GM23338 (cell line): ENCODE measurements around the gene TRAF1. TPM values are rescaled to one million over a fixed set of nuclear protein-coding genes. Genes with fewer than 3 reads are reported as not detected.

Experiments
- ATAC-seq: fragments of 200-7000 bp; cut with Tn5 transposase; 3 replicates; pipeline ENCODE4 v1.9.1; 2020
- DNase-seq: peaks from one replicate; pipeline ENCODE4 v3.0.0-alpha.2; 2015; ENCODE audit warnings: low spot score
- H2AFZ ChIP-seq: fragments of 200-600 bp; sonication (generic); 2 replicates; pipeline ENCODE4 v1.8.0; 2016; ENCODE audit warnings: antibody characterized with exemption, mild to moderate bottlenecking, moderate library complexity
- H3F3A ChIP-seq: fragments of 200-600 bp; sonication (generic); replicated peaks from 2 replicates; pipeline ENCODE4 v1.8.0; 2017; ENCODE audit warnings: antibody characterized with exemption, mixed run types, low read depth
- H3K27ac ChIP-seq: fragments of 200-600 bp; sonication (generic); 2 replicates; pipeline ENCODE4 v1.6.1; 2016; ENCODE audit warnings: low read depth
- H3K27me3 ChIP-seq: fragments of 200-600 bp; sonication (generic); 2 replicates; pipeline ENCODE4 v1.8.0; 2016; ENCODE audit warnings: mild to moderate bottlenecking, mixed run types, moderate library complexity; ENCODE audit not compliant: insufficient read depth
- H3K36me3 ChIP-seq: fragments of 200-600 bp; sonication (generic); 2 replicates; pipeline ENCODE4 v1.8.0; 2016; ENCODE audit warnings: mild to moderate bottlenecking; ENCODE audit not compliant: insufficient read depth
- H3K4me1 ChIP-seq: fragments of 200-600 bp; sonication (generic); 2 replicates; pipeline ENCODE4 v1.8.0; 2016; ENCODE audit warnings: mild to moderate bottlenecking, moderate library complexity; ENCODE audit not compliant: insufficient read depth
- H3K4me2 ChIP-seq: fragments of 200-600 bp; sonication (generic); 2 replicates; pipeline ENCODE4 v1.7.1; 2017; ENCODE audit warnings: mixed run types
- H3K4me3 ChIP-seq: fragments of 200-600 bp; sonication (generic); 2 replicates; pipeline ENCODE4 v1.6.1; 2016; ENCODE audit warnings: mixed run types
- H3K79me2 ChIP-seq: fragments of 200-600 bp; sonication (generic); replicated peaks from 2 replicates; pipeline ENCODE4 v1.8.0; 2017; ENCODE audit warnings: mild to moderate bottlenecking; ENCODE audit not compliant: insufficient read depth
- H3K9me2 ChIP-seq: fragments of 200-600 bp; sonication (generic); 2 replicates; pipeline ENCODE4 v1.8.0; 2017; ENCODE audit not compliant: insufficient read depth
- H4K20me1 ChIP-seq: fragments of 200-600 bp; sonication (generic); replicated peaks from 2 replicates; pipeline ENCODE4 v1.8.0; 2017; ENCODE audit warnings: mild to moderate bottlenecking; ENCODE audit not compliant: insufficient read depth
- H3K27ac Mint-ChIP-seq: 2 replicates; pipeline ENCODE4 v1.8.0; 2020; ENCODE audit warnings: inconsistent platforms, mild to moderate bottlenecking, moderate library complexity, mixed read lengths
- H3K27me3 Mint-ChIP-seq: 3 replicates; pipeline ENCODE4 v1.8.0; 2022; ENCODE audit warnings: low read depth, mild to moderate bottlenecking, moderate library complexity, mixed read lengths, inconsistent platforms; ENCODE audit not compliant: insufficient read depth, poor library complexity
- H3K36me3 Mint-ChIP-seq: 3 replicates; pipeline ENCODE4 v1.8.0; 2021; ENCODE audit warnings: low read depth, mild to moderate bottlenecking, inconsistent platforms, moderate library complexity, mixed read lengths
- H3K4me1 Mint-ChIP-seq: 3 replicates; pipeline ENCODE4 v1.8.0; 2020; ENCODE audit warnings: mild to moderate bottlenecking, inconsistent platforms, mixed read lengths
- H3K4me3 Mint-ChIP-seq: 3 replicates; pipeline ENCODE4 v1.8.0; 2021; ENCODE audit warnings: moderate library complexity, mild to moderate bottlenecking, inconsistent platforms, mixed read lengths
- H3K9me3 Mint-ChIP-seq: 3 replicates; pipeline ENCODE4 v1.8.0; 2020; ENCODE audit warnings: moderate library complexity, mild to moderate bottlenecking, inconsistent platforms, mixed read lengths
- CREB1 ChIP-seq: fragments of 250-450 bp; sonication (Bioruptor Pico); IDR thresholded peaks from 2 replicates; pipeline ENCODE4 v1.5.0; 2020; ENCODE audit warnings: low read depth, mild to moderate bottlenecking, moderate library complexity
- EZH2 ChIP-seq: fragments of 200-600 bp; sonication (generic); IDR thresholded peaks from one replicate; pipeline ENCODE4 v1.8.0; 2017; ENCODE audit warnings: antibody characterized with exemption, mild to moderate bottlenecking, low read depth; ENCODE audit not compliant: unreplicated experiment
- EZH2phosphoT487 ChIP-seq: fragments of 200-600 bp; sonication (generic); IDR thresholded peaks from one replicate; pipeline ENCODE4 v1.8.1; 2018; ENCODE audit warnings: antibody characterized with exemption; ENCODE audit not compliant: unreplicated experiment
- JUNB ChIP-seq: IDR thresholded peaks from one replicate; pipeline ENCODE4 v1.6.1; 2016; ENCODE audit warnings: antibody characterized with exemption; ENCODE audit not compliant: unreplicated experiment
- NANOG ChIP-seq: IDR thresholded peaks from 2 replicates; pipeline ENCODE4 v1.6.1; 2016; ENCODE audit warnings: antibody characterized with exemption, borderline replicate concordance
- POLR2AphosphoS5 ChIP-seq: IDR thresholded peaks from 2 replicates; pipeline ENCODE4 v1.6.1; 2016; ENCODE audit warnings: antibody characterized with exemption, low read depth
- STAT1 ChIP-seq: IDR thresholded peaks from one replicate; pipeline ENCODE4 v1.6.1; 2016; ENCODE audit warnings: antibody characterized with exemption; ENCODE audit not compliant: unreplicated experiment
- ZNF114 ChIP-seq: fragments of 250-450 bp; sonication (Bioruptor Pico); IDR thresholded peaks from 2 replicates; pipeline ENCODE4 v1.5.0; 2020; ENCODE audit warnings: mild to moderate bottlenecking, moderate library complexity
- ZNF331 ChIP-seq: fragments of 250-450 bp; sonication (Bioruptor Pico); IDR thresholded peaks from 2 replicates; pipeline ENCODE4 v1.5.0; 2020; ENCODE audit warnings: low read depth, mild to moderate bottlenecking, moderate library complexity
- polyA plus RNA-seq: library from polyadenylated mRNA; unstranded; fragments of >200 nt; fragmentation: Nextera tagmentation; extraction: Ambion mirVana; gene quantifications from 2 replicates; pipeline ENCODE4 v1.2.1, GENCODE V29; 2016
- total RNA-seq: library from RNA; depleted of rRNA; stranded (reverse); fragments of >200 nt; shearing (Covaris generic); gene quantifications from 2 replicates; pipeline ENCODE4 v1.2.3, GENCODE V29; 2014
- TF ChIP-seq, protein P1 (sequence below): fragments of 250-450 bp; sonication (Bioruptor Pico); IDR thresholded peaks from 2 replicates; pipeline ENCODE4 v1.5.0; 2020; ENCODE audit warnings: mild to moderate bottlenecking, moderate library complexity
- TF ChIP-seq, protein P2 (sequence below), 2 experiments: fragments of 200-600 bp in 1 of 2; sonication (generic) in 1 of 2; conservative IDR thresholded peaks; 2 replicates each; pipeline versions ENCODE4 v1.5.1 to v1.6.1; 2016 to 2017; ENCODE audit warnings: antibody characterized with exemption in 2 of 2, low read depth in 2 of 2, mild to moderate bottlenecking in 2 of 2, moderate library complexity in 1 of 2
- TF ChIP-seq, protein P3 (sequence below): IDR thresholded peaks from 2 replicates; pipeline ENCODE4 v1.6.1; 2016; ENCODE audit warnings: antibody characterized with exemption
- TF ChIP-seq, protein P4 (sequence below): IDR thresholded peaks from one replicate; pipeline ENCODE4 v1.6.1; 2018; ENCODE audit warnings: antibody characterized with exemption; ENCODE audit not compliant: unreplicated experiment

The TRAF1 gene
- total and polyA plus RNA-seq, 2 experiments from 2014 or later, result 0.39 to 1.4 TPM

DNA sequence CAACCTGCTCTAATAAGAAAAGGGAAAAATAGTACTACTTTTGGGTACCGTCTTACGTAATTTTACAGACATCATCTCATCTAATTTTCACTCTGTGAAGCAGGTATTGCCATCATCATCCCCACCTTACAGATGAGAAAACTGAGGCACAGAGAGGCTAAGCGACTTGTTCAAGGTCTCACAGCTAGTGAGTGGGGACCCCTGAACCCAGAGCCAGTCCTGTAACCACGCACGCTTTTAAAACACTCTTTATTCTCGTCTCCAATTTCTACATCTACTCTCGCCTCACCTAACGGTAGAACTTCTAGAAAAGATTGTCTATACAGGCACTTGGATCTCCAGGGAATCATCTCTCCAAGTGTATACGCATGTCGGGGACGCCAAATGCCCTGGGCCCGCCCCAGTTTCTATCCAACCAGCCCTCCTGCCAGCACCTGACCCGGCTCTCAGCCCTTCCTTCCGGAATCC lies 1.5 kb upstream of the TRAF1 start:
- Mint-ChIP-seq H3K9me3 (no peaks in the 10 kb centered on the region), H3K27me3 (peaks cover 22% of the 10 kb centered on the region), H3K27ac (no peak overlapping the region), H3K4me1 (peaks cover 33% of the 10 kb centered on the region), H3K4me3 (peak overlapping the region; percentile 74), H3K36me3 (no peaks in the 10 kb centered on the region)
- ATAC-seq, result peak; percentile 46
- Histone ChIP-seq H3K27me3 (peaks cover 15% of the 10 kb centered on the region; the same call in 1 of the 2 replicates), H3K4me1 (peaks cover 44% of the 10 kb centered on the region), H3K4me3 (peak overlapping the region; percentile 93), H3K27ac (no peak overlapping the region), H2AFZ (peak overlapping the region; percentile 99), H3K4me2 (peak overlapping the region; percentile 93), H3K36me3 (no peaks in the 10 kb centered on the region), H3F3A (peaks cover 12% of the 10 kb centered on the region; the same call in 1 of the 2 replicates), H3K9me2 (no peaks in the 10 kb centered on the region), H4K20me1 (no peaks in the 10 kb centered on the region), H3K79me2 (no peaks in the 10 kb centered on the region)
- TF ChIP-seq POLR2AphosphoS5 (no peak), ZNF331 (CRISPR knock-in tag) (no peak), EZH2phosphoT487 (no peak), CREB1 (CRISPR knock-in tag) (no peak), NANOG (no peak), STAT1 (no peak), ZNF114 (no peak), EZH2 (no peak), JUNB (no peak)
- TF ChIP-seq, protein P1, sequence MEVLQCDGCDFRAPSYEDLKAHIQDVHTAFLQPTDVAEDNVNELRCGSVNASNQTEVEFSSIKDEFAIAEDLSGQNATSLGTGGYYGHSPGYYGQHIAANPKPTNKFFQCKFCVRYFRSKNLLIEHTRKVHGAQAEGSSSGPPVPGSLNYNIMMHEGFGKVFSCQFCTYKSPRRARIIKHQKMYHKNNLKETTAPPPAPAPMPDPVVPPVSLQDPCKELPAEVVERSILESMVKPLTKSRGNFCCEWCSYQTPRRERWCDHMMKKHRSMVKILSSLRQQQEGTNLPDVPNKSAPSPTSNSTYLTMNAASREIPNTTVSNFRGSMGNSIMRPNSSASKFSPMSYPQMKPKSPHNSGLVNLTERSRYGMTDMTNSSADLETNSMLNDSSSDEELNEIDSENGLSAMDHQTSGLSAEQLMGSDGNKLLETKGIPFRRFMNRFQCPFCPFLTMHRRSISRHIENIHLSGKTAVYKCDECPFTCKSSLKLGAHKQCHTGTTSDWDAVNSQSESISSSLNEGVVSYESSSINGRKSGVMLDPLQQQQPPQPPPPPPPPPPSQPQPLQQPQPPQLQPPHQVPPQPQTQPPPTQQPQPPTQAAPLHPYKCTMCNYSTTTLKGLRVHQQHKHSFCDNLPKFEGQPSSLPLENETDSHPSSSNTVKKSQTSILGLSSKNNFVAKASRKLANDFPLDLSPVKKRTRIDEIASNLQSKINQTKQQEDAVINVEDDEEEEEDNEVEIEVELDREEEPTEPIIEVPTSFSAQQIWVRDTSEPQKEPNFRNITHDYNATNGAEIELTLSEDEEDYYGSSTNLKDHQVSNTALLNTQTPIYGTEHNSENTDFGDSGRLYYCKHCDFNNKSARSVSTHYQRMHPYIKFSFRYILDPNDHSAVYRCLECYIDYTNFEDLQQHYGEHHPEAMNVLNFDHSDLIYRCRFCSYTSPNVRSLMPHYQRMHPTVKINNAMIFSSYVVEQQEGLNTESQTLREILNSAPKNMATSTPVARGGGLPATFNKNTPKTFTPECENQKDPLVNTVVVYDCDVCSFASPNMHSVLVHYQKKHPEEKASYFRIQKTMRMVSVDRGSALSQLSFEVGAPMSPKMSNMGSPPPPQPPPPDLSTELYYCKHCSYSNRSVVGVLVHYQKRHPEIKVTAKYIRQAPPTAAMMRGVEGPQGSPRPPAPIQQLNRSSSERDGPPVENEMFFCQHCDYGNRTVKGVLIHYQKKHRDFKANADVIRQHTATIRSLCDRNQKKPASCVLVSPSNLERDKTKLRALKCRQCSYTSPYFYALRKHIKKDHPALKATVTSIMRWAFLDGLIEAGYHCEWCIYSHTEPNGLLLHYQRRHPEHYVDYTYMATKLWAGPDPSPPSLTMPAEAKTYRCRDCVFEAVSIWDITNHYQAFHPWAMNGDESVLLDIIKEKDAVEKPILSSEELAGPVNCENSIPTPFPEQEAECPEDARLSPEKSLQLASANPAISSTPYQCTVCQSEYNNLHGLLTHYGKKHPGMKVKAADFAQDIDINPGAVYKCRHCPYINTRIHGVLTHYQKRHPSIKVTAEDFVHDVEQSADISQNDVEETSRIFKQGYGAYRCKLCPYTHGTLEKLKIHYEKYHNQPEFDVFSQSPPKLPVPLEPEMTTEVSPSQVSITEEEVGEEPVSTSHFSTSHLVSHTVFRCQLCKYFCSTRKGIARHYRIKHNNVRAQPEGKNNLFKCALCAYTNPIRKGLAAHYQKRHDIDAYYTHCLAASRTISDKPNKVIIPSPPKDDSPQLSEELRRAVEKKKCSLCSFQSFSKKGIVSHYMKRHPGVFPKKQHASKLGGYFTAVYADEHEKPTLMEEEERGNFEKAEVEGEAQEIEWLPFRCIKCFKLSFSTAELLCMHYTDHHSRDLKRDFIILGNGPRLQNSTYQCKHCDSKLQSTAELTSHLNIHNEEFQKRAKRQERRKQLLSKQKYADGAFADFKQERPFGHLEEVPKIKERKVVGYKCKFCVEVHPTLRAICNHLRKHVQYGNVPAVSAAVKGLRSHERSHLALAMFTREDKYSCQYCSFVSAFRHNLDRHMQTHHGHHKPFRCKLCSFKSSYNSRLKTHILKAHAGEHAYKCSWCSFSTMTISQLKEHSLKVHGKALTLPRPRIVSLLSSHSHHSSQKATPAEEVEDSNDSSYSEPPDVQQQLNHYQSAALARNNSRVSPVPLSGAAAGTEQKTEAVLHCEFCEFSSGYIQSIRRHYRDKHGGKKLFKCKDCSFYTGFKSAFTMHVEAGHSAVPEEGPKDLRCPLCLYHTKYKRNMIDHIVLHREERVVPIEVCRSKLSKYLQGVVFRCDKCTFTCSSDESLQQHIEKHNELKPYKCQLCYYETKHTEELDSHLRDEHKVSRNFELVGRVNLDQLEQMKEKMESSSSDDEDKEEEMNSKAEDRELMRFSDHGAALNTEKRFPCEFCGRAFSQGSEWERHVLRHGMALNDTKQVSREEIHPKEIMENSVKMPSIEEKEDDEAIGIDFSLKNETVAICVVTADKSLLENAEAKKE (CRISPR knock-in tag), result no peak
- TF ChIP-seq, protein P2, sequence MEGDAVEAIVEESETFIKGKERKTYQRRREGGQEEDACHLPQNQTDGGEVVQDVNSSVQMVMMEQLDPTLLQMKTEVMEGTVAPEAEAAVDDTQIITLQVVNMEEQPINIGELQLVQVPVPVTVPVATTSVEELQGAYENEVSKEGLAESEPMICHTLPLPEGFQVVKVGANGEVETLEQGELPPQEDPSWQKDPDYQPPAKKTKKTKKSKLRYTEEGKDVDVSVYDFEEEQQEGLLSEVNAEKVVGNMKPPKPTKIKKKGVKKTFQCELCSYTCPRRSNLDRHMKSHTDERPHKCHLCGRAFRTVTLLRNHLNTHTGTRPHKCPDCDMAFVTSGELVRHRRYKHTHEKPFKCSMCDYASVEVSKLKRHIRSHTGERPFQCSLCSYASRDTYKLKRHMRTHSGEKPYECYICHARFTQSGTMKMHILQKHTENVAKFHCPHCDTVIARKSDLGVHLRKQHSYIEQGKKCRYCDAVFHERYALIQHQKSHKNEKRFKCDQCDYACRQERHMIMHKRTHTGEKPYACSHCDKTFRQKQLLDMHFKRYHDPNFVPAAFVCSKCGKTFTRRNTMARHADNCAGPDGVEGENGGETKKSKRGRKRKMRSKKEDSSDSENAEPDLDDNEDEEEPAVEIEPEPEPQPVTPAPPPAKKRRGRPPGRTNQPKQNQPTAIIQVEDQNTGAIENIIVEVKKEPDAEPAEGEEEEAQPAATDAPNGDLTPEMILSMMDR (conservative IDR thresholded peaks at IDR 0.05; ENCODE audit: low read depth in 2 of 2), result no peak
- TF ChIP-seq, protein P3, sequence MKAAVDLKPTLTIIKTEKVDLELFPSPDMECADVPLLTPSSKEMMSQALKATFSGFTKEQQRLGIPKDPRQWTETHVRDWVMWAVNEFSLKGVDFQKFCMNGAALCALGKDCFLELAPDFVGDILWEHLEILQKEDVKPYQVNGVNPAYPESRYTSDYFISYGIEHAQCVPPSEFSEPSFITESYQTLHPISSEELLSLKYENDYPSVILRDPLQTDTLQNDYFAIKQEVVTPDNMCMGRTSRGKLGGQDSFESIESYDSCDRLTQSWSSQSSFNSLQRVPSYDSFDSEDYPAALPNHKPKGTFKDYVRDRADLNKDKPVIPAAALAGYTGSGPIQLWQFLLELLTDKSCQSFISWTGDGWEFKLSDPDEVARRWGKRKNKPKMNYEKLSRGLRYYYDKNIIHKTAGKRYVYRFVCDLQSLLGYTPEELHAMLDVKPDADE, result no peak
- TF ChIP-seq, protein P4, sequence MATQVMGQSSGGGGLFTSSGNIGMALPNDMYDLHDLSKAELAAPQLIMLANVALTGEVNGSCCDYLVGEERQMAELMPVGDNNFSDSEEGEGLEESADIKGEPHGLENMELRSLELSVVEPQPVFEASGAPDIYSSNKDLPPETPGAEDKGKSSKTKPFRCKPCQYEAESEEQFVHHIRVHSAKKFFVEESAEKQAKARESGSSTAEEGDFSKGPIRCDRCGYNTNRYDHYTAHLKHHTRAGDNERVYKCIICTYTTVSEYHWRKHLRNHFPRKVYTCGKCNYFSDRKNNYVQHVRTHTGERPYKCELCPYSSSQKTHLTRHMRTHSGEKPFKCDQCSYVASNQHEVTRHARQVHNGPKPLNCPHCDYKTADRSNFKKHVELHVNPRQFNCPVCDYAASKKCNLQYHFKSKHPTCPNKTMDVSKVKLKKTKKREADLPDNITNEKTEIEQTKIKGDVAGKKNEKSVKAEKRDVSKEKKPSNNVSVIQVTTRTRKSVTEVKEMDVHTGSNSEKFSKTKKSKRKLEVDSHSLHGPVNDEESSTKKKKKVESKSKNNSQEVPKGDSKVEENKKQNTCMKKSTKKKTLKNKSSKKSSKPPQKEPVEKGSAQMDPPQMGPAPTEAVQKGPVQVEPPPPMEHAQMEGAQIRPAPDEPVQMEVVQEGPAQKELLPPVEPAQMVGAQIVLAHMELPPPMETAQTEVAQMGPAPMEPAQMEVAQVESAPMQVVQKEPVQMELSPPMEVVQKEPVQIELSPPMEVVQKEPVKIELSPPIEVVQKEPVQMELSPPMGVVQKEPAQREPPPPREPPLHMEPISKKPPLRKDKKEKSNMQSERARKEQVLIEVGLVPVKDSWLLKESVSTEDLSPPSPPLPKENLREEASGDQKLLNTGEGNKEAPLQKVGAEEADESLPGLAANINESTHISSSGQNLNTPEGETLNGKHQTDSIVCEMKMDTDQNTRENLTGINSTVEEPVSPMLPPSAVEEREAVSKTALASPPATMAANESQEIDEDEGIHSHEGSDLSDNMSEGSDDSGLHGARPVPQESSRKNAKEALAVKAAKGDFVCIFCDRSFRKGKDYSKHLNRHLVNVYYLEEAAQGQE, result no peak
- DNase-seq, result peak; percentile 68
